ENCODE measurements around the gene HRCT1.
"Not testable (repeated sequence)": the region's sequence is repeated elsewhere in the genome, so short reads cannot be mapped to it uniquely, and the experiment has no call there.

Gene HRCT1

GRCh38 chr9:35905912-35906679, at the start of gene HRCT1:
HRCT1 (plus strand) TSS chr9:35906202; CDS start chr9:35906288, 86 bp downstream.
- DNase-seq: no peak

DNA sequence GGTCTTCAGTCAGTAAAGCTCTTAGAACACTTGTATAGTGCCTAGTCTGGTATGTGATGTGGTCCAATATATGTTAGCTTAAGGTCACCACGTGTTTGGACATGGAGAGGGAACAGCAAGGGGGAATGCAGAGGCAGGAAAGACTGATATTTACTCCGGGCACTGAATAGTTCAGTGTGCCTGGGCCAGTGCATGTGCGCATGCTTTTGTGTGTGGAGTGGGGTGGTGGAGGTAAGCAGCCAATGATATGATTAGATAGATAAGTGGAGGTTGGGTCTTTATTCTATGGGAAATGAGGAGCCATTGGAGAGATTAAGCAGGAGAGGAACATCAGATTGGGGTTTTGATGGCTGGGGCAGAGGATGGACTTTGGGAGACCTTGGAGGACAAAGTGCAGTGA, 49.8 kb upstream of the HRCT1 start:
- DNase-seq: no peak

- no peak for DNase-seq
Observed at GRCh38 chr9:35856882-35857281, 49.1 kb upstream of the HRCT1 start.

- no peak for DNase-seq
Observed at GRCh38 chr9:35858458-35858857, 47.5 kb upstream of the HRCT1 start.

DNA sequence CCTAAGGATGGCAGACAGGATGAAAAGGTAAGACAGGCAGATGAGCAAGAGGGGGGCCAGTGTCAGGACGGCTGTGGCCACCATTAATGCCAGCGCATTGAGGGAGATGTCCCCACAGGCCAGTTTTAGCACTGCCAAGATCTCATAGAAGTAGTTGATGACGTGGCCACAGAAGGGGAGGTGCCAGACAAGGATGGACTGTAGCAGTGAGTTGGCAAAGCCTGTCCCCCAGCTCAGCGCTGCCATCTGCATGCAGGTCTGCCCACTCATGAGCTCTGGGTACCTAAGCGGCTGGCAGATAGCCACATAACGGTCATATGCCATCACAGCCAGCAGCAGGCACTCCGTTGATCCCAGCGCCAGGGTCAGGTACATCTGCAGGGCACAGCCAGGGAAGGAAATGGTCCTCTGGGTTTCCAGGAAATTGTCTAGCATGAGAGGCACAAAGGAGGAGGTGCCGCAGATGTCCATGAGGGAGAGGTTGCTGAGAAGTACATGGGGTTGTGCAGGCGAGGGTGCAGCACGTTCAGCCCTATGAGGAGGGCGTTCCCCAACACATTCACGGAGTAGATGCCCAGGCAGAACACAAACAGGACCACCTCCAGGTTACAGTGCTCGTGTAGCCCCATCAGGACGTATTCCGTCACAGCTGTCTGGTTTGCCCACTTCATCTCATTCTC, 46.6 kb upstream of the HRCT1 start:
- DNase-seq: peak; percentile 8

DNA sequence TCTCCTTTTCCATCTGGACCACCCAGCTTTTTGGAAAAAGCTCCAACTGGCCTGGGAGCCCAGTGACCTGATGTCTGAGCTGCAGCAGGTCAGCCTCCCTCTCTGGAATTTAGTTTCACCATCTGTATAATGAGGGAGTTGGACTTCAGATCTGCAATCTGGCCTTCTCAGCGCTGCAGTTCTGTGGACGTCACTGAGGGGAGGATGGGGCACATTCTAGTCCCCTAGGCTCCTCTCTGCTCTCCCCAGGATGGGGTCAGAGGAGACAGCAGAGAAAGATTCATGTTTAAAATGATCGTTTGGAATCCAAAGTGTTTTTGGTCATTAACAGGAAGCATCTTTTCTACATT, 46.0 kb upstream of the HRCT1 start:
- DNase-seq: no peak

DNA sequence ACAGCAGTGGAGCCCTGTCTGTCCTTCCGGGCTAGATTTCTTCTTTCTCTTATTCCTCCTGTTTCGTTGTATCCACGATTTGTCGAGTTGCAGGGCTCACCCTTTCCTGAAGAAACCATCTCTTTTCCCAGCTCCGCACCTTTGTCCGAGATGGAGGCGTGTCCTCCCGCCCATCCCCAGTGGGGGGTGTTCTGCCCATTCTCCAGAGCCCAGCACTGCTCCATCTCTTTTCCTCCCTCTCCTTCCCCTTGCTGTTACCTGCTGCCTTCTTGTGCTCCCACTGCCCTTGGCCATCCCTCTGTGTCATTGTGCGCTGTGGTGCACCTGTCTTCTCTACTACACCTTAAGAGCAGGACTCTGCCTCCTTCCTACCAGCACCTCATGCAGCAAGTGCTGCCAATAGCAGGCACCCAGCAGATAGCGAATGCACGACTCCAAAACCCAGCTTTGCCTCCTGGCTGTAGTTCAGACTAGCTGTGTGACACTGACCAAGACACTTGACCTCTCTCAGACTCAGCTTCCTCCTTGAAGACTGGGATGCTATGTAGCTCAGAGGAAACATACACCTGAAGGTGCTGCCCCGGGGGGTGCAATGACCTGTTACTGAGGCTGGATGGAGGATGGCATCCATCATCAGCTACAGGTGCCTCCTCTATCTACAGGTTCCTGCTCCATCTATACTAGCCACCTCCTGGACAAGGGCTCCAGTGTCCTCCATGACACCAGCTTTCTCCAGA, 44.7 kb upstream of the HRCT1 start:
- DNase-seq: no peak

DNA sequence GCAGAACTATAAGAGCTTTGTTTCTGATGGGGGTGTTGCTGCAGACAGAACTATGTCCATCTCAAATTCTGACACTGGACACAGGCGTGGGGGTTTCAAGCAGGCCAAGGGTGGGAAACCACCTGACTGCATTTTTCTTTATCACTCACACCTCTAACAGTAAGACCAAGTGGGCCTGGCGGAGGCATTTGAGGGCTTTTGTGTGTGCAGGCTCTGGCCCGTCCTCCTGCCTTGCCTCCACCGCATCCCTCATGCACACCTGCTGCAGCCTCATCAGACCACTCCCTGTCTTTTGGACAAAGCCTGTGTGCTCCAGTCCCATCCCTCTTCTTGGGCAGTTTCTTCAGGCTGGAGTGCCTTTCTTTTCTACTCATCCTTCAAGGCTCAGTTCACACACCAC, 43.7 kb upstream of the HRCT1 start:
- DNase-seq: no peak

DNA sequence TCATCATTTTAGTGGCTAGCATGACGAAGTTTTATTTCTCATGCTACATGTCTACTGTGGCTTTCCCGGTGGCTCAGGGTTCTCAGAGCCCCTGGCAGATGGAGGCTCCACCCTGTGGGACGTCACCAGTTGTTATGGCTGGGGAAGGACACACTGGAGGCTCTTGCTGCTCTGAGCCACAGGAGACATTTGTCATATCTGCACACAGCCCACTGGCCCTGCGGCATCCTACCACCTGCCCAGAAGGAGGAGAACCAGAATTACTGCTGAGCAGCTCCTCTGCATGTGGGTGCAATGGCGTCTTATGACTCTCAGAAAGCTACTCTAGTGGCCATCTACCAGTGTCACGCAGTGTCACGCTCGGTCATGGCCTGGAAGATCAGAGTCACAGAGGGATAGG, 42.4 kb upstream of the HRCT1 start:
- DNase-seq: no peak

GRCh38 chr9:35864695-35865255, 41.2 kb upstream of the HRCT1 start:
- DNase-seq: no peak

DNA sequence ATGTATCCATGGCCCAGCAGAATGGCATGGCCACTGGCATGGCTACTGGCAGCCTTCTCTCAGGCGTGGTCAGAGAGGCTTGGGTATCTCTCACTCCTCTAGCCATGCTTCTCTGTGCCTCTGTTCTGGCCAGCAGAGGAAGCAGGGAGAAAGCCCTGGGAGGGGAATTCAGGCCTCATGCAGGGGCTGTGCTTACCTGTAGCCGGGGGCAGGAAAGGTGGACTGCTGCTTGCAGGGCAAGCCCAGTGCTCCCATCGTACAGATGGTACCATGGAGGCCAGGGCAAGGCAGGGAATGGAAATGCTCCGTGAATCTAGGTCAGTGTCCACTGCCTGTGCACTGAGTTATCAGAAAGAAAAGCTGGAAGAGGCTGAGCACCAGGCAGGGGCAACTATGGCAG, 38.5 kb upstream of the HRCT1 start:
- DNase-seq: no peak

DNA sequence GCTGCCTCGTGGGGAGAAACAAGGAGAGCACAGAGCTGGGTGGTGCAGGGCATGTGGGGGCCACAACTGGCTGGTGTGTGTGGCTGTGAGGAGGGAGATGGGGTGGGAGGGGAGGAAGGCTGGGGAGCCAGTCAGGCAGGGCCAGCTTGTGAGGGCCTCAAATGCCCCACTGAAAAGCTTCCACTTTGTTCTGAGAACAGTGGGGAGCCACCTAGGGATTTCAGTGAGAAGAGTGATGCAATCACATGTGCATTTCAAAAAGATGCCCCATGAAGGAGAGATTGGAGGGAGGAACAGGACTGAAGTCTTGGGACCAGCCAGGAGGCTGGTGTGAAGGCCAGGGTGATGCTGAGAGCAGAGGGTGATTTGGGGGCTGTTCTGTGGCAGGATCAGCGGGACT, 37.1 kb upstream of the HRCT1 start:
- no peak for DNase-seq

- DNase-seq: no peak
Observed at GRCh38 chr9:35869621-35870216, 36.3 kb upstream of the HRCT1 start.

DNA sequence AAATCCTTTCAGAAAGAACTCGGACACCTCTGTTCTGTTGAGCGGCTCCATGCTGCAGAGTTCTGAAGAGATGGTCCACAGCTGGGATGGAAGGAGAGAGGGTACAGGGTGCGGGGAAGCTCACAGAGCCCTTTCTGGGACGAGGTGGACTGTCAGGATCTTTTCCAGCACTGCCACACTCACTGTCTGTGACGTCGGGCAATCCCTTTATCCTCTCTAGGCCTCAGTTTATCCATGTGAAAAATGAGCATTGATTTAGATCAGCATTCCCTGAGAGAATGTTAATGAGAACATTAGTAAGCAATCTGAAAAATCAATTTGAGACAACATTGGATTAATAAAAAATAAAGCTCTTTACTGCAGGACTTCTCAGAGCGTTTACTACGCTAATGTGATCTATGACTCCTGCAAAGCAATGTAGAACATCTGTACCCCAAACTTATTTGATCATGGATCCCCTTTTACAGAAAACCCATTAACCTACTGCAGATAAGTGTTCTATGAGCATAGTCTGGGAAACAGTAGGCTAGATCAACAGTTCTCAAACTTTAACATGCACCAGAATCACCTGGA, 35.6 kb upstream of the HRCT1 start, which contains the start of gene OR13J1:
Gene OR13J1 (minus strand): TSS at position 51 of the 573 bp plus-strand sequence. CDS start 0 bp downstream, at position 51.
- no peak for DNase-seq

DNA sequence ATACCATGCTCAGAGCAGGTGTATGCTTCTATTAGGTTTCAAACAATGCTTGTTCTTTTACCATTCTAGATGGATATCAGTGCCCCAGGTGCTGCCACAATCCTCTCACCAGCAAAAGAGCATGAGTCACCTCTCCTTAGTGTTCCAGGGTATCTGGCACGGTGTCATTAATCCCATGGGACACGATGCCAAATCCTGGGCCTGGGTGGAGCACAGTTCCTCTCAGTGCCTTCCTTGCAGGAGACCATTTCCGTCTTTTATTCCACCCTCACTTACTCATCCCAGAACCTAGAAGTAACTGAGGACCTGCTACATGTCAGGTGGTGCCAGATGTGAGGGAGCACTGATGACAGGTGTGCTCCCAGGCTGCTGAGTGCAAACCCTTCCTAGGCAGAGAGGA, 34.5 kb upstream of the HRCT1 start:
- DNase-seq: no peak

- DNase-seq: no peak
Observed at GRCh38 chr9:35872505-35872904, 33.5 kb upstream of the HRCT1 start.

DNA sequence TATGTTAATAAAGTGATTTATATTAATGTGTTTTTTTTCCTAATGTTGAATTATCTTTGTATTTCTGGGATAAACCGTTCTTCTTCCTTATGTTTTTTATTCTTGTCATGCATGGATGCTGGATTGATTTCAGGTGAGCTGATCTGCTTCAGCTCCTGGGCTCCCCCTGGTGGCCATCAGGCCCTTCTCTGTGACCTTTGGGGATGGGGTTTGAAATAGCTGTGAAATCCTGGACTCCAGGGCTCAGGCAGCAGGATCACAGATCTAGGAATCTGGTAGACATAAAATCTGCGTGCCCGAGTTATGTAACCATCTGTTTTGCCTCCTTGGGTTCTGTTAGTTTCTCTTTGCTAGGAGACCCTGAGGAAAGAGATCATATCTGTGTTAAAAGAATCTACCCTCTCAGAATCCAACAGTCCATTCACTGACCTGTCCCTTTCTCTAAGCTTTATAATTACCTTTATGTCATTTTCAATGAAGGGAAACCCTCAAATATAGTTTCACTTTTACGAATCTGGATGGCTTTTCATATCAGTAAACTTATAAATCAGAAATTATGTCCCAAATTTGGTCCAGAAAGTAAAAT, 23.6 kb upstream of the HRCT1 start:
- DNase-seq: peak; percentile 77

- DNase-seq: no peak
Observed at GRCh38 chr9:35882996-35883395, 23.0 kb upstream of the HRCT1 start.

GRCh38 chr9:35884908-35885307, 21.1 kb upstream of the HRCT1 start:
- not testable (repeated sequence) for DNase-seq

DNA sequence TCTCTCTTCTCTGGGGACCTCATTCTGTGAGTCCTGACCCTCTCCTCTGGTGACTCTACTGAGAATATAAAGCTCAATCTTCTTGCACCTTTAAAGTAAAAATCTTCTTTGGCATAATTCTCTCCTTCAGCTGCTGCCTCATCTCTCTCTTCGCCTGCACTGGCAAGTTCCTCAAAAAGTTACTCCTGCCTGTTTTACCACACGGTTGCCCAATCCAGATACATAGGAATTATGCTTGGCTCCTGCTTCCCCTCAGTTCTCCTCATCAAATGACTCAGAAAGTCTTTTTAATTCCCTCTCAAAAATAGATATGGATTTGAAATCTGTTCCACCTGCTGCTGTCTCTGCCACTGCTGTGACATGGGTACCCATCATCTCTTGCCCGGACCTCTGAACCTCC, 14.4 kb upstream of the HRCT1 start:
- no peak for DNase-seq

DNA sequence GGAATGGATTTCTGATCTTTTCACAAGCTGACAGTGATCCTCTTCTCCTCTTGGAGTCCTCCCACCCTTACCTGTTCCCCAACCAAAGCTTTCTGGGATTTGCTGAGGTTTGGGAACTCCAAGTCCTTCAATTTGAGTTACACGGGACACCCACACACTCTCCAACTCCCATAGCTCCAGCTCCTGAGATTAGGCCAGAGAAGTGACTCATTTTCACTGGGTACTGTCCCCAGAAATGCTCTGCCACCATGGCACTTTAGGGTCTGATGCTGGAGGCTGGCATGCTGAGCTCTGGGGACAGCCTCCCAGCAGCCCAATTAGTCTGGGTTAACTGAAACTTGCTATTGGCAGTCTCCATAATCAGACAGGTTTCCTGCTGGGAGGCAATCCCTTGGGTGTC, 14.0 kb upstream of the HRCT1 start:
- DNase-seq: no peak

DNA sequence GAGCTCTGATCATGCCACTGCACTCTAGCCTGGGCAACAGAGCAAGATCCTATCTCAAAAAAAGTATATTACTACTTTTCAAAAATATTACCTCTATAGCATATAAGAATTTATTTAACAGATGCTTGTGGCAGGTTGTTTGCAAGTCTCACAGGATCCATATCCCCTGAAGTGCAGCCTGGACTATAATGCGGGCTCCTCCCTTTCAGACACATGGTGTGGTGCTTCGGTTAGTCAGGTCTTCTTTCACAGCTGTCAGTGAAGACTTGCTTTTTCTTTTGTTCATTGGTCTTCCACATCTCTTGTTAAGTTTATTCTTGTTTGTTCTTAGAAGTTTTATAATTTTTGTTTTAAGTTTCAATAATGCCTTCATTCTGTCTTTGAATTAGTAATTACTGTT, 9.4 kb upstream of the HRCT1 start:
- no peak for DNase-seq

Measured in CD4-positive, alpha-beta T cell treated with Interleukin-17A for 1 hour (primary cell).